Measurements from ENCODE around the gene NLGN1.
"Not testable (repeated sequence)": the region's sequence is repeated elsewhere in the genome, so short reads cannot be mapped to it uniquely, and the experiment has no call there.

Gene NLGN1

DNA sequence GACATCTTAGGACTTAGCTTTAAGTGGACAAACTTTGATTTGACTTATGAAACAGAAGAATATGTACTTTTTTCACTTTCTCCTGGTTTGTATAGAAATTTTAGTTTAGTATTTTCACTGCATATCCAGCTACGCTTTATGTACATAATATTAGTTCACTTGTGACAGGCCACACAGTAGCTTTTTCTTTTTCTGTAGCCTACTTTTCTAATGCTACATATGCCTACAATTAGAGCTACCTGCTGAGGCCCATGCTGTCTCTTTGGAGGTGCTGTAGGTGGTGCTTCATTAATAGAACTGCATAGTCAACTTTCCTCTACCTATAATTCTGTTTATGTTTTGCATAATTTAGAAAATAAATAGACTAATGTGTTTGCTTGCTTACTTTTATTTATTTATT lies 191.6 kb downstream of the NLGN1 start:
- no peak overlapping the region for H3K4me3 ChIP-seq (ENCODE audit: control insufficient read depth, low read depth, low read length)
- DNase-seq (ENCODE audit: low read depth), result no peak
- TF ChIP-seq, protein P1, sequence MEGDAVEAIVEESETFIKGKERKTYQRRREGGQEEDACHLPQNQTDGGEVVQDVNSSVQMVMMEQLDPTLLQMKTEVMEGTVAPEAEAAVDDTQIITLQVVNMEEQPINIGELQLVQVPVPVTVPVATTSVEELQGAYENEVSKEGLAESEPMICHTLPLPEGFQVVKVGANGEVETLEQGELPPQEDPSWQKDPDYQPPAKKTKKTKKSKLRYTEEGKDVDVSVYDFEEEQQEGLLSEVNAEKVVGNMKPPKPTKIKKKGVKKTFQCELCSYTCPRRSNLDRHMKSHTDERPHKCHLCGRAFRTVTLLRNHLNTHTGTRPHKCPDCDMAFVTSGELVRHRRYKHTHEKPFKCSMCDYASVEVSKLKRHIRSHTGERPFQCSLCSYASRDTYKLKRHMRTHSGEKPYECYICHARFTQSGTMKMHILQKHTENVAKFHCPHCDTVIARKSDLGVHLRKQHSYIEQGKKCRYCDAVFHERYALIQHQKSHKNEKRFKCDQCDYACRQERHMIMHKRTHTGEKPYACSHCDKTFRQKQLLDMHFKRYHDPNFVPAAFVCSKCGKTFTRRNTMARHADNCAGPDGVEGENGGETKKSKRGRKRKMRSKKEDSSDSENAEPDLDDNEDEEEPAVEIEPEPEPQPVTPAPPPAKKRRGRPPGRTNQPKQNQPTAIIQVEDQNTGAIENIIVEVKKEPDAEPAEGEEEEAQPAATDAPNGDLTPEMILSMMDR (conservative IDR thresholded peaks at IDR 0.05; ENCODE audit: control insufficient read depth, insufficient read depth, low read depth, low read length), result no peak

DNA sequence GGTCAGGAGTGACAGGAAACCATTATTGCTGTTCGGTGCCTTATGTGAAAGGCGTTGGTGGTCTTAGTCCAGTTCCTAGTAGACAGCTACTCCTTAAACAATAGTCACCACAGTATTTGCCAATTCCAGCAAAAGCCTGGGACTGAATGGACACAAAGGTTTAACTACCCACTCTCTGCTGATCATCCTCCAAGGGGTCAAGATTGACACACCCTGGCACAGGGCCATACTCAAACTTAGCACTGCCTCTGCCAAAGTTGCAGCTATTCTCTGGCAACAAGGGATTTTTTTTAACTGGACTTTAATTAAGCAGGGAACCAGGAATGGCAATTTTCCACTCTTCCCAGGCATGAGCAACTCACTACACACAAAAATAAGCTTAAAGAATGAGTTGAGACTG lies 193.9 kb downstream of the NLGN1 start:
- DNase-seq (ENCODE audit: low read depth), result no peak
- TF ChIP-seq, protein P1 (conservative IDR thresholded peaks at IDR 0.05; ENCODE audit: control insufficient read depth, insufficient read depth, low read depth, low read length), result no peak
- no peak overlapping the region for H3K4me3 ChIP-seq (ENCODE audit: control insufficient read depth, low read depth, low read length)

DNA sequence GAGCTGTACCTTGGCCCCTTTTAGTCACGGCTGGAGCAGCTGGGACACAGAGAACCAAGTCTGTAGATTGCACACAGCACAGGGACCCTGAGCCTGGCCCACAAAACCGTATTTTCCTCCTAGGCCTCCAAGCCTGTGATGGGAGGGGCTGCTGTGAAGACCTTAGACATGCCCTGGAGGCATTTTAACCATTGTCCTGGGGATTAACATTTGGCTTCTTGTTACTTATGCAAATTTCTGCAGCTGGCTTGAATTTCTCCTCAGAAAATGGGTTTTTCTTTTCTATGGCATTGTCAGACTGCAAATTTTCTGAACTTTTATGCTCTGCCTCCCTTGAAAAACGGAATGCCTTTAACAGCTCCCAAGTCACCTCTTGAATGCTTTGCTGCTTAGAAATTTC lies 197.3 kb downstream of the NLGN1 start:
- not testable (repeated sequence) for DNase-seq (ENCODE audit: low read depth); H3K4me3 ChIP-seq (ENCODE audit: control insufficient read depth, low read depth, low read length)

DNA sequence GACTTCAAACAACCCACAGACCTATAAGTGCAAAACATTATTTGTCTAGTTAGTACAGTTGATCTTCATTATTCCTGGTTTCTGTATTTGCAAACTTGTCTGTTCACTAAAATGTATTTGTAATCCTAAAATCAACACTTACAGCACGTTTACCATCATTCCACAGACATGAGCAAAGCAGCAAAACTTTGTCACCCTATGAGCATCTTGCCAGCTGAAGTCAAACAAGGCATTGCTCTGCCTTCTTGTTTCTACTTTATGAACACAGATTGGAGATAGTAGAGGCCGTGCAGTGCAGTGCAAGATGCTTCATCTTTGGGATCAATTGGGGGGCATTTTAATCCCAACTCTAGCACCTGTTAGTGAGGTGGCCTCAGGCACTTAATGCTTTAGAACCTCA lies 202.1 kb downstream of the NLGN1 start:
- no peak overlapping the region for H3K4me3 ChIP-seq (ENCODE audit: control insufficient read depth, low read depth, low read length)
- no peak for DNase-seq (ENCODE audit: low read depth)
- TF ChIP-seq, protein P1 (conservative IDR thresholded peaks at IDR 0.05; ENCODE audit: control insufficient read depth, insufficient read depth, low read depth, low read length), result no peak

DNA sequence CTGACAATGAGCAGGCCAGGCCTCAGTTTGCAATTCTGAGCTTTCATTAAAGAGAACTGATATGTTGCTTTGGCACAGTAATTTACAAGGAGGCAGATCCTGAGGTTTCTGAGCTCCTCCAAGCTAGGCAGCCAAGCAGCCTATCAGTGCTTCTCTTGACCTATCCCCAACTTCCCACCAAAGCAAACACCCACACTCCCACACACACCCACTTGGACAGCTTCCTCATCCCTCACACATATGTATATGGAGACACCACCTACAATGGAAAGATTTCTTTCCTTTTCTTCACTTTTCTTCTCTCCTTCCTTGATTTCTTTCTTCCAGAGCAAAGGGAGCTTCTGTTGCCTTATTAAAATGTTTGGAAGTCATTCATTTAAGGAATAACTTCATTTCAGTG lies 217.0 kb downstream of the NLGN1 start:
- TF ChIP-seq, protein P1 (conservative IDR thresholded peaks at IDR 0.05; ENCODE audit: control insufficient read depth, insufficient read depth, low read depth, low read length), result no peak
- H3K4me3 ChIP-seq (ENCODE audit: control insufficient read depth, low read depth, low read length), result no peak overlapping the region
- no peak for DNase-seq (ENCODE audit: low read depth)

DNA sequence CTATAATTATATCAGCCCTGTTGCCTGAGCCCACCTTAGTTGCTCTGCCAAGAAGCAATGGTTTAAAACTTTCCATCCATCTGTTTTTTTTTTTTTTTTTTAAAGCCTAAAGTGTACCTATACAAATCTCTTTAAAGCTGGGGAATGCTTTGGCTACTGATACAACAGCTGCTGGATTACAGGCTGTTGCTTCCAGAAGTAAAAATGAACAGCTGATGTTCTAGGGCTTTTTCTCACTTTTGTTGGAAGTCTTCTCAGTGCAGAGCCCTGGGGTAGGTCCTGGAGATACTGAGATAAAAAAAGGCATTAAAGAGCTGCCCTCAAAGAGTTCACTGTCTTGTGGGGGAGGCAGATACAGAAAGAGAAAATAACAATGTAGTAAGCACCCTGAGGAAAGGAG lies 218.1 kb downstream of the NLGN1 start:
- no peak for DNase-seq (ENCODE audit: low read depth)
- TF ChIP-seq, protein P1 (conservative IDR thresholded peaks at IDR 0.05; ENCODE audit: control insufficient read depth, insufficient read depth, low read depth, low read length), result no peak
- H3K4me3 ChIP-seq (ENCODE audit: control insufficient read depth, low read depth, low read length), result no peak overlapping the region

DNA sequence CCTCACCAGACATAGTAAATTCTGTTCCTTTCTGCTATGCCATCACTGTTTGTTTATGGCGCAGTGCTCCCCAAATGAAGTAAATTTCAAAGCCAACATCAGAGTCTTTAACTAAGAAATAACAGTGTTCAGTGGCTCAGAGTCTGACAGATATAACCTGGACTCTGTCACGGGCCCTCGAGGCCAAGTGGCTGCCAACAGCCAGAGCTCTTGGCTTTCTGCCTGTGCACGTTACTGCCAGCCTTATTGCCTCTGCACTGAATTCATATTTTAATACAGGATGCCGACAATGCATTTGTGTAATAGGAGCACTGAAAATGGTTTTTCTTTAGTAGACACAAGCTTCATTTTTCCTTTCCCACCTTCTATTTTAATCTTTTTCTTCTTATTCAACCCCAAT lies 219.9 kb downstream of the NLGN1 start:
- no peak overlapping the region for H3K4me3 ChIP-seq (ENCODE audit: control insufficient read depth, low read depth, low read length)
- DNase-seq (ENCODE audit: low read depth), result no peak
- TF ChIP-seq, protein P1 (conservative IDR thresholded peaks at IDR 0.05; ENCODE audit: control insufficient read depth, insufficient read depth, low read depth, low read length), result no peak
